Right lobe of liver (tissue), 4 donors: ENCODE data around the gene GCC1.

ENCODE experiments used
- POLR2A ChIP-seq: fragments of 450-650 bp; IDR thresholded peaks from one replicate; pipeline ENCODE4 v1.6.1; 2017; ENCODE audit warnings: antibody characterized with exemption, mild to moderate bottlenecking
- TF ChIP-seq, protein P1 (sequence below), 4 donors: fragments of 200-600 bp in 3 of 4; fragments of 450-650 bp in 1 of 4; IDR thresholded peaks; one replicate each; pipeline versions ENCODE4 v1.5.1 to v1.8.0; 2016 to 2022; ENCODE audit warnings: antibody characterized with exemption in 4 of 4, mild to moderate bottlenecking in 2 of 4
- donor health status: DM: no; HTN: no; CAD: no.
- donor health status: DM: no; HTN: no; CAD: no.
- donor health status: DM: no; HTN: yes; CAD: no.

DNA sequence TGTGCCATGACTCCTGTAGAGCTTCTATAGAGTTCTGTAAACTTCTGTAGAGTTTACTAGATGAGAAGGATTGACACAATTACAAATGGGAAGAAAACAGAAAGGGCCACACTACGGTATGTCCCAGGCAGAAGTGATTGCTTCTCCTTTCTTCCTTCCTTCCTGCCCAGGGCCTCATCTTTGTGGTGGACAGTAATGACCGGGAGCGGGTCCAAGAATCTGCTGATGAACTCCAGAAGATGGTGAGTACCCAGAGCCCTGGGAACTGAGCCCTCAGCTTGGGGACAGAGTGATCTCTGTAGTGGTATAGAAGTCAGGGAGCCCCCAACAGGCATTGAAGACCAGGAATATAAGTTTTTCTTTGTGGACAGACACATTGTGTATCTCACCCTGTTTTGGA, 4.5 kb upstream of the GCC1 start:
- TF ChIP-seq, protein P1, sequence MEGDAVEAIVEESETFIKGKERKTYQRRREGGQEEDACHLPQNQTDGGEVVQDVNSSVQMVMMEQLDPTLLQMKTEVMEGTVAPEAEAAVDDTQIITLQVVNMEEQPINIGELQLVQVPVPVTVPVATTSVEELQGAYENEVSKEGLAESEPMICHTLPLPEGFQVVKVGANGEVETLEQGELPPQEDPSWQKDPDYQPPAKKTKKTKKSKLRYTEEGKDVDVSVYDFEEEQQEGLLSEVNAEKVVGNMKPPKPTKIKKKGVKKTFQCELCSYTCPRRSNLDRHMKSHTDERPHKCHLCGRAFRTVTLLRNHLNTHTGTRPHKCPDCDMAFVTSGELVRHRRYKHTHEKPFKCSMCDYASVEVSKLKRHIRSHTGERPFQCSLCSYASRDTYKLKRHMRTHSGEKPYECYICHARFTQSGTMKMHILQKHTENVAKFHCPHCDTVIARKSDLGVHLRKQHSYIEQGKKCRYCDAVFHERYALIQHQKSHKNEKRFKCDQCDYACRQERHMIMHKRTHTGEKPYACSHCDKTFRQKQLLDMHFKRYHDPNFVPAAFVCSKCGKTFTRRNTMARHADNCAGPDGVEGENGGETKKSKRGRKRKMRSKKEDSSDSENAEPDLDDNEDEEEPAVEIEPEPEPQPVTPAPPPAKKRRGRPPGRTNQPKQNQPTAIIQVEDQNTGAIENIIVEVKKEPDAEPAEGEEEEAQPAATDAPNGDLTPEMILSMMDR (IDR thresholded peaks at IDR 0.05), result no peak
- TF ChIP-seq POLR2A, result no peak
